Activated CD4-positive, alpha-beta T cell treated with anti-CD3 and anti-CD28 coated beads for 1 hour (primary cell): Measurements from ENCODE around the gene IFITM1.
"Not testable (repeated sequence)": the region's sequence is repeated elsewhere in the genome, so short reads cannot be mapped to it uniquely, and the experiment has no call there.

Experiments used
- DNase-seq: peaks from one replicate; pipeline ENCODE4 v3.0.0-alpha.2; 2020

Gene IFITM1

GRCh38 chr11:309979-310572, 3.8 kb upstream of the IFITM1 start:
- DNase-seq, result not testable (repeated sequence)

DNA sequence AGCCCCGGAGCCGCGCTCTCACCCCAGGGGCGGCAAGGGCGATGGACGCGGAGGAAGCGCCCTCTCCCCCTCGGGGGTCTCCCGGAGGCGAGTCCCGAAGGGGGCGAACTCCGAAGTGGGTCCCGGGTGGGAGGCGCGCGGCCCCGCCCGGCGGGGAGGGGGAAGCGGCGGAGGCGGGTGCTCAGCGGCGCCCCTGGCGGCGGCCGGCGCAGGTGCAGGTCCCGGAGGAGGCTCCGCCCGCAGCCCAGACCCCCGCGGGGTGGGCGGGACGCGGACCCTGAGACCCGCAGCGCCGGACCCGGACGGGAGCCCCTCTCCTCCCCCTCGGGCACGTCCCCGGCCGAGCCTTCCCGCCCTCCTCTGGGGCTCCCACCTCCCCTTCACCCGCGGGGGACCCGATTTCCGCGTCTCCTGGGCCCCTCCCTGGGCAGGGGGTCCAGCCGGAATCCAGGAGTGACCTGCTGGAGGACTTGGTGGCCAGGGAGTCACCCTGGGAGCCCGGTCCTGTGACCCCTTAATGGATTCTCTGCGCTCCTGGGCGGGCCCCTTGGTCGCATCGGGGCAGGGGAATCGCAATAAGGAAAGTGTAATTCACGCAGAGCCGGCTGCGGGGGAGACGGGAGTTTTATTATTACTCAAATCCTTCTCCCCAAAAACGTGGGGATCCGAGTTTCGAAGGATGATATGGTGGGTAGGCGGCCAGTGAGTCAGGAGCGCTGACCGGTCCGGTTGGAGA, 2.7 kb upstream of the IFITM1 start:
- not testable (repeated sequence) for DNase-seq

- peak; percentile 46 for DNase-seq
These were observed 1.6 kb upstream of the IFITM1 start for GRCh38 chr11:312092-312816.

- no peak for DNase-seq
These were observed 495 bp upstream of the IFITM1 start for GRCh38 chr11:313304-313786.

DNA sequence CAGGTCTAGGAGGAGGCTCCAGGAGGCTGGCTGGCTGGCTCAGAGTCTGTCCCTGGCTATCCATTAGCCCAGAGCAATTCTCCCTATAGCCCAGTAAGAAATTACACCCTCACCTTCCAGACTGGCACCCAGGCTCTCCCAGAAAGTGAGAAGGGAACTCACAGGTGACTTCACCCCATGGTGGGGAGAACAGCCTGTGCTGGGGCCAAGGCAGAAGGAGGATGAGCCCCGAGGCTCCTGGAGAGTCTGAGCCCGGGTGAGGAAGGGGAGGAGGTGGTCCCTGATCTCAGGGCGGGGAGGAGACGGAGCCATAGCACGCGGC, 675 bp downstream of the IFITM1 start:
- DNase-seq, result not testable (repeated sequence)

DNA sequence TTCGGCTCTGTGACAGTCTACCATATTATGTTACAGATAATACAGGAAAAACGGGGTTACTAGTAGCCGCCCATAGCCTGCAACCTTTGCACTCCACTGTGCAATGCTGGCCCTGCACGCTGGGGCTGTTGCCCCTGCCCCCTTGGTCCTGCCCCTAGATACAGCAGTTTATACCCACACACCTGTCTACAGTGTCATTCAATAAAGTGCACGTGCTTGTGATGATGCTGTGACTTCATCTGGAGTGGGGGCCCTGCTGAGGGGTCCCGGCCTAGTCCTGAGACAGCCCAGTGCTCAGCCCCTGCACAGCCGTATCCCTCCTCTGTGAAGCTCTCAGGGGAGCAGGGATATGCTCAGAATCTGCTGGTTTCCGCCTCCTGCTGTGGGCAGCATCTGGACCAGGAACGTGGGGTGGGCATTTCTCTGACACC, 1.2 kb downstream of the IFITM1 start:
- no peak for DNase-seq

DNA sequence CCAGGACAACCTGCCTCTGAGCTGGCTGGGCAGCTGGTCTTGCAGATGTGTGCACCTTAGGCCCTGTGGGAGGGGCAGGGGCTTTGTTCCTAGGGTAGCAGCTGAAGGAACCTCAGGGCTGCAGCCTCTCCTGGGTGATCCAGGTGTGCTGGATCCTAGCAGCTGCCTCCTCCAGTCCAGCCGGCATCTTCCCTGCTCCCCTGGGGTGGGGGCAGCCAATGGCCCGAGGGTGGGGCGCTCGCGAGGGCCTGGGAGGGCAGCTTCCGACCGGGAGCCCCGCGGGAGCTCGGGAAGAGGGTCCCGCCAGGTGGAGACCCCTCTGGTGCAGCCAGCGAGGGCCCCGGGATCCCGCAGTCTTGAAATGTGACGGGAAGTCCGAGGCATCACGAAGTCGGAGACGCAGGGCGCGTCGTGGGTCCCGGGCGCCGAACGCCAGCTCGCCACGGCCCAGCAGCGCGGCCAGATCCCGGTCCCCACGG, 1.7 kb downstream of the IFITM1 start:
- no peak for DNase-seq

DNA sequence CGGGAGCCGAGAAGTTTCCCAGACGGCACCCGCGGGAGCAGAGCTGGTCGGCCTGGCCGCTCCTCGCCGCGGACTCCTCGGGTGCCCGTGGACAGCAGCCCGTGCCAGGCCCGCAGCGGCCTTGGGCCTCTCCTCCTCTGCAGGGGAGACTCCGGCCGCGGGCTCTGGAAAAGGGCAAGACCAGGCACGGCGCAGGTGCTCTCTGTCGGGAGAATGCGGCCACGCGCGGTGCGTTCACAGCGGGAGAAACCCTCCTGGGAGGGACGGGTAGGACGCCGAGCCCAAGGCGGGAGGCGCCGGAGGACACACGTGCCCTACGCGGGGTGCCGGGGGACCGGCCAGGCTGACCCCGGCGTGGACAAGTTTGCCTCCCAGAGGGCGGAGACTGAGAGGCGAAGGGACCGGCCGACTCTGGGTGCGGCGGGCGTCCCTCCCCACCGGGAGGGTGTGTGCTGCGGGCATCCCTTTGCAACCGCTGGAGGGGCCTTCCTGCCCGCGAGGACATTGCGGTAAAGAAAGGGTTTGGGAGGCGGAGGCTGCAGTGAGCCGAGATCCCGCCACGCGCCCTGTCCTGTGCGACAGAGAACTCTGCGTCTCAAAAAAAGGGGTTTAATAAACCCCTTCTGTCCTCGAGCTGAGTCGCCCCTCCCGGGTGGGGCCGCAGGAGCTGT, 2.3 kb downstream of the IFITM1 start:
- no peak for DNase-seq

DNA sequence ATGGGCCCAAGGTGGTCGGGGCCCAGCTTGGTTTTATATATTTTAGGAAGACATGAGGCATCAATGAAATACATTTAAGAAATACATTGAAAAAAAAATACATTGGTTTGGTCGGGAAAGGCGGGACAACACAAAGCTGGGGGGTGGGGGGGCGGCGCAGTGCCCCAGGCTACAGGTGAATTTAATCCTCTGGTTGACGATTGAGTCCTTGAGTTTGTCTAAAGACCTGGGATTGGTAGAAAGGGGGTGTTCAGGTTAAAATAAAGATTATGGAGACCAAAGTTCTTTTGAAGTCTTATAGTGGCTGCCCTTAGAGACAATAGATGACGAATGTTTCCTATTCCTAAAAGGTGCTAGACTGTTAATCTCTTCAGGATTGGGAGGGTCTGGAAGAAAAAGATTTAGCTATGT, 3.1 kb downstream of the IFITM1 start:
- no peak for DNase-seq

GRCh38 chr11:317668-318404, 4.0 kb downstream of the IFITM1 start:
- not testable (repeated sequence) for DNase-seq

DNA sequence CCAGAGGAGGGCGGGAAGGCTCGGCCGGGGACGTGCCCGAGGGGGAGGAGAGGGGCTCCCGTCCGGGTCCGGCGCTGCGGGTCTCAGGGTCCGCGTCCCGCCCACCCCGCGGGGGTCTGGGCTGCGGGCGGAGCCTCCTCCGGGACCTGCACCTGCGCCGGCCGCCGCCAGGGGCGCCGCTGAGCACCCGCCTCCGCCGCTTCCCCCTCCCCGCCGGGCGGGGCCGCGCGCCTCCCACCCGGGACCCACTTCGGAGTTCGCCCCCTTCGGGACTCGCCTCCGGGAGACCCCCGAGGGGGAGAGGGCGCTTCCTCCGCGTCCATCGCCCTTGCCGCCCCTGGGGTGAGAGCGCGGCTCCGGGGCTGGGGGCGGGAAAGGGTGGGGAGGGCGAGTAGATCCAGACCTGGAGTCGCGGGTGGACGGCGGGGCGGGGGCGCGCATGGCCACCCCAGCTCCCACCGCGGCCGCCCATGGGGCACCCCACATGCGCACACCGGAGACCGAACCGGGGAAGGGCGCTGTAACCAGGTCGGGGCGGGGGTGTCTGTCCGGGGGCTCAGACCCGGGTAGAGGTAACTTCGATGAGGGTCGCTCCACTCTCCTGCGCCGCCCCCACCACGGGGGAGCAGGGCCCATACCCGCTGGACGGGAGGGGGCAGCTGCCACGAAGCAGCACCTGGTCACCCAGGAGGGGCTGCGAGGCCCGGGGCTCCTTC, 4.7 kb downstream of the IFITM1 start:
- not testable (repeated sequence) for DNase-seq

GRCh38 chr11:319121-319887, 5.5 kb downstream of the IFITM1 start:
- not testable (repeated sequence) for DNase-seq

- DNase-seq, result not testable (repeated sequence)
These were observed 6.0 kb downstream of the IFITM1 start for GRCh38 chr11:319888-320273.

- DNase-seq, result no peak
These were observed 10.3 kb downstream of the IFITM1 start for GRCh38 chr11:324156-324555.

- DNase-seq, result not testable (repeated sequence)
These were observed 11.0 kb downstream of the IFITM1 start for GRCh38 chr11:324593-325517.

GRCh38 chr11:325796-326591, 12.2 kb downstream of the IFITM1 start:
- DNase-seq, result no peak

- DNase-seq, result no peak
These were observed 12.7 kb downstream of the IFITM1 start for GRCh38 chr11:326592-326841.

- DNase-seq, result no peak
These were observed 13.2 kb downstream of the IFITM1 start for GRCh38 chr11:326842-327580.

- DNase-seq, result no peak
These were observed 13.7 kb downstream of the IFITM1 start for GRCh38 chr11:327581-327923.
